Endothelial cell of umbilical vein (primary cell): Measurements from ENCODE around the gene MPIG6B.

ENCODE experiments used
- EZH2 ChIP-seq: IDR thresholded peaks from 2 replicates; pipeline ENCODE4 v1.6.1; 2012; ENCODE audit warnings: borderline replicate concordance, low read depth, mild to moderate bottlenecking, moderate library complexity, low read length, inconsistent platforms; ENCODE audit not compliant: severe bottlenecking
- MAX ChIP-seq: IDR thresholded peaks from 2 replicates; pipeline ENCODE4 v1.6.1; 2011; ENCODE audit not compliant: insufficient read depth, insufficient read length
- MYC ChIP-seq: IDR thresholded peaks from one replicate; pipeline ENCODE4 v1.6.1; 2011; ENCODE audit warnings: mild to moderate bottlenecking, low read depth, low read length
- POLR2A ChIP-seq: IDR thresholded peaks from 2 replicates; pipeline ENCODE4 v1.6.1; 2012; ENCODE audit warnings: low read depth, mild to moderate bottlenecking, control low read depth, low read length
- TF ChIP-seq, protein P1 (sequence below), 2 donors: IDR thresholded peaks; 1 replicate in 1 of 2; 2 replicates in 1 of 2; pipeline ENCODE4 v1.5.1; 2011; ENCODE audit warnings: low read length in 2 of 2, mild to moderate bottlenecking in 2 of 2, moderate library complexity in 2 of 2, control low read depth in 1 of 2, inconsistent platforms in 1 of 2, low read depth in 1 of 2; ENCODE audit not compliant: insufficient read depth in 1 of 2; ENCODE audit errors: extremely low read depth in 1 of 2

DNA sequence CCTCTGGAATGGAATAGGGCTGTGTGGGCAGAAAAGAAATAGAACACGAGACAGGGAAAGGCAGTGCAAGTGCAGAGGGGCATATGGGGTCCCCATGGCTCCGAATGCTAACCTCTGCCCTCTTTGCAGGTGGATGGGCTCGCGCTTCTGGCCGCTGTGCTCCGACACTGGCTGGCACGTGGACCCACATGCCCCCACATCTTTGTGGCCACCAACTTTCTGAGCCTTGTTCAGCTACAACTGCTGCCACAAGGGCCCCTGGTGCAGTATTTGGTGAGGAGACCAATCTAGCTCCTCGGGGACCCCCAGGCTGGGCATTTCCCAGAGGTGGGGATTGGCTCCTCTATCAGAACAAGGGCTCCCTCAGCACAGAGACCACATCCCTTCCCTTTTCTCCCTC, 38.2 kb downstream of the MPIG6B start:
- TF ChIP-seq, protein P1, sequence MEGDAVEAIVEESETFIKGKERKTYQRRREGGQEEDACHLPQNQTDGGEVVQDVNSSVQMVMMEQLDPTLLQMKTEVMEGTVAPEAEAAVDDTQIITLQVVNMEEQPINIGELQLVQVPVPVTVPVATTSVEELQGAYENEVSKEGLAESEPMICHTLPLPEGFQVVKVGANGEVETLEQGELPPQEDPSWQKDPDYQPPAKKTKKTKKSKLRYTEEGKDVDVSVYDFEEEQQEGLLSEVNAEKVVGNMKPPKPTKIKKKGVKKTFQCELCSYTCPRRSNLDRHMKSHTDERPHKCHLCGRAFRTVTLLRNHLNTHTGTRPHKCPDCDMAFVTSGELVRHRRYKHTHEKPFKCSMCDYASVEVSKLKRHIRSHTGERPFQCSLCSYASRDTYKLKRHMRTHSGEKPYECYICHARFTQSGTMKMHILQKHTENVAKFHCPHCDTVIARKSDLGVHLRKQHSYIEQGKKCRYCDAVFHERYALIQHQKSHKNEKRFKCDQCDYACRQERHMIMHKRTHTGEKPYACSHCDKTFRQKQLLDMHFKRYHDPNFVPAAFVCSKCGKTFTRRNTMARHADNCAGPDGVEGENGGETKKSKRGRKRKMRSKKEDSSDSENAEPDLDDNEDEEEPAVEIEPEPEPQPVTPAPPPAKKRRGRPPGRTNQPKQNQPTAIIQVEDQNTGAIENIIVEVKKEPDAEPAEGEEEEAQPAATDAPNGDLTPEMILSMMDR (IDR thresholded peaks at IDR 0.05; ENCODE audit: extremely low read depth in 1 of 2, insufficient read depth in 1 of 2, low read depth in 1 of 2, low read length in 2 of 2): no peak
- TF ChIP-seq POLR2A (no peak), EZH2 (no peak), MAX (no peak), MYC (no peak)
